ENCODE data around the gene DGLUCY. TPM values are rescaled to one million over a fixed set of nuclear protein-coding genes. Genes with fewer than 3 reads are reported as not detected.

Gene DGLUCY
- total and polyA plus RNA-seq, 4 donors, result 42.5 to 72.4 (median 51.1) TPM

GRCh38 chr14:91256661-91257060, 142.8 kb downstream of the DGLUCY start:
- DNase-seq (ENCODE audit: low read depth in 4 of 6, low spot score in 6 of 6), result peak in 2 of 6 donors; percentile 62 to 66
- Histone ChIP-seq H3K27me3 (ENCODE audit: control insufficient read depth, insufficient read depth, low read length) (no peaks in the 10 kb centered on the region), H3K9me3 (ENCODE audit: control insufficient read depth, insufficient read depth, low read length) (no peaks in the 10 kb centered on the region), H3K4me3 (ENCODE audit: low read depth, low read length) (no peak overlapping the region), H3K27ac (ENCODE audit: low read depth, low read length) (no peak overlapping the region), H3K36me3 (ENCODE audit: control insufficient read depth, insufficient read depth, low read length) (no peaks in the 10 kb centered on the region), H3K4me1 (ENCODE audit: control insufficient read depth, insufficient read depth, low read length) (peaks cover 41% of the 10 kb centered on the region)
- no CpG with 5 or more reads among the region's 1 CpG for WGBS (ENCODE audit: insufficient coverage)

GRCh38 chr14:91257328-91258010, 143.6 kb downstream of the DGLUCY start:
- 32% methylated on average over 5 of the region's 8 CpGs for WGBS (ENCODE audit: insufficient coverage)
- Histone ChIP-seq H3K9me3 (ENCODE audit: control insufficient read depth, insufficient read depth, low read length) (no peaks in the 10 kb centered on the region), H3K4me1 (ENCODE audit: control insufficient read depth, insufficient read depth, low read length) (peaks cover 41% of the 10 kb centered on the region), H3K4me3 (ENCODE audit: low read depth, low read length) (no peak overlapping the region), H3K27me3 (ENCODE audit: control insufficient read depth, insufficient read depth, low read length) (no peaks in the 10 kb centered on the region), H3K27ac (ENCODE audit: low read depth, low read length) (no peak overlapping the region), H3K36me3 (ENCODE audit: control insufficient read depth, insufficient read depth, low read length) (no peaks in the 10 kb centered on the region)
- peak in 2 of 6 donors; percentile 44 to 55 for DNase-seq (ENCODE audit: low read depth in 4 of 6, low spot score in 6 of 6)

GRCh38 chr14:91258011-91258618, 144.2 kb downstream of the DGLUCY start:
- no peak overlapping the region for H3K4me3 ChIP-seq (ENCODE audit: low read depth, low read length)
- no peaks in the 10 kb centered on the region for H3K27me3 ChIP-seq (ENCODE audit: control insufficient read depth, insufficient read depth, low read length)
- peaks cover 34% of the 10 kb centered on the region for H3K4me1 ChIP-seq (ENCODE audit: control insufficient read depth, insufficient read depth, low read length)
- H3K9me3 ChIP-seq (ENCODE audit: control insufficient read depth, insufficient read depth, low read length), result no peaks in the 10 kb centered on the region
- H3K27ac ChIP-seq (ENCODE audit: low read depth, low read length), result no peak overlapping the region
- WGBS (ENCODE audit: insufficient coverage), result 48% methylated on average over 16 of the region's 16 CpGs
- H3K36me3 ChIP-seq (ENCODE audit: control insufficient read depth, insufficient read depth, low read length), result no peaks in the 10 kb centered on the region
- peak in 2 of 6 donors; percentile 29 to 41 for DNase-seq (ENCODE audit: low read depth in 4 of 6, low spot score in 6 of 6)

DNA sequence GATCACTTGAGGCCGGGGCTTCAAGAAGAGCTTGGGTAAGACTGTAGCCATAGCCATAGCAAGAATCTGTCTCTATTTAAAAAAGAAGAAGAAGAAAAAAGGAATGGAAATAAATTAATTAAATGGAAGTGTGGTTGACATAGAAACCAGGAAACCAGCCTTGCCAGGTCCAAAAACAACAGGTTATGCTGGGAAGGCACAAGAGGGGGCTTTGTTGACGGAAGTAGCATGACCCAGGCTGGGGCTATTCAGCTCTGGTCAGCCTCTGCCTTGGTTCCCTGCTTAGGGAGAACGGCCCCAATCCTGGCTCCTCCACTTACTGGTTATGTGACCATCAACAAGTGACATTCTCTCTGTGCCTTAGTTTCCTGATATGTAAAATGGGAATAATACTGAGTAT, 145.0 kb downstream of the DGLUCY start:
- peaks cover 2% of the 10 kb centered on the region for H3K27me3 ChIP-seq (ENCODE audit: control insufficient read depth, insufficient read depth, low read length)
- H3K9me3 ChIP-seq (ENCODE audit: control insufficient read depth, insufficient read depth, low read length), result no peaks in the 10 kb centered on the region
- H3K4me3 ChIP-seq (ENCODE audit: low read depth, low read length), result no peak overlapping the region
- peaks cover 32% of the 10 kb centered on the region for H3K4me1 ChIP-seq (ENCODE audit: control insufficient read depth, insufficient read depth, low read length)
- WGBS (ENCODE audit: insufficient coverage), result 67% methylated on average over 1 of the region's 3 CpGs
- no peak for DNase-seq (ENCODE audit: low read depth in 4 of 6, low spot score in 6 of 6)
- no peaks in the 10 kb centered on the region for H3K36me3 ChIP-seq (ENCODE audit: control insufficient read depth, insufficient read depth, low read length)
- H3K27ac ChIP-seq (ENCODE audit: low read depth, low read length), result no peak overlapping the region

- no peak overlapping the region for H3K27ac ChIP-seq (ENCODE audit: low read depth, low read length)
- H3K4me3 ChIP-seq (ENCODE audit: low read depth, low read length), result no peak overlapping the region
- peaks cover 16% of the 10 kb centered on the region for H3K27me3 ChIP-seq (ENCODE audit: control insufficient read depth, insufficient read depth, low read length)
- no peak for DNase-seq (ENCODE audit: low read depth in 4 of 6, low spot score in 6 of 6)
- H3K4me1 ChIP-seq (ENCODE audit: control insufficient read depth, insufficient read depth, low read length), result peaks cover 33% of the 10 kb centered on the region
- H3K36me3 ChIP-seq (ENCODE audit: control insufficient read depth, insufficient read depth, low read length), result no peaks in the 10 kb centered on the region
- H3K9me3 ChIP-seq (ENCODE audit: control insufficient read depth, insufficient read depth, low read length), result no peaks in the 10 kb centered on the region
- WGBS (ENCODE audit: insufficient coverage), result 100% methylated on average over 4 of the region's 5 CpGs
Measured at GRCh38 chr14:91261115-91261514, 147.2 kb downstream of the DGLUCY start.

- Histone ChIP-seq H3K4me1 (ENCODE audit: control insufficient read depth, insufficient read depth, low read length) (peaks cover 26% of the 10 kb centered on the region), H3K9me3 (ENCODE audit: control insufficient read depth, insufficient read depth, low read length) (no peaks in the 10 kb centered on the region), H3K27me3 (ENCODE audit: control insufficient read depth, insufficient read depth, low read length) (peaks cover 18% of the 10 kb centered on the region), H3K36me3 (ENCODE audit: control insufficient read depth, insufficient read depth, low read length) (no peaks in the 10 kb centered on the region), H3K27ac (ENCODE audit: low read depth, low read length) (no peak overlapping the region), H3K4me3 (ENCODE audit: low read depth, low read length) (no peak overlapping the region)
- 93% methylated on average over 8 of the region's 11 CpGs for WGBS (ENCODE audit: insufficient coverage)
- no peak for DNase-seq (ENCODE audit: low read depth in 4 of 6, low spot score in 6 of 6)
Measured at GRCh38 chr14:91261986-91262549, 148.2 kb downstream of the DGLUCY start.

- no peak for DNase-seq (ENCODE audit: low read depth in 4 of 6, low spot score in 6 of 6)
- WGBS (ENCODE audit: insufficient coverage), result no CpG with 5 or more reads among the region's 2 CpGs
- no peaks in the 10 kb centered on the region for H3K9me3 ChIP-seq (ENCODE audit: control insufficient read depth, insufficient read depth, low read length)
- no peak overlapping the region for H3K4me3 ChIP-seq (ENCODE audit: low read depth, low read length)
- no peak overlapping the region for H3K27ac ChIP-seq (ENCODE audit: low read depth, low read length)
- H3K36me3 ChIP-seq (ENCODE audit: control insufficient read depth, insufficient read depth, low read length), result no peaks in the 10 kb centered on the region
- H3K27me3 ChIP-seq (ENCODE audit: control insufficient read depth, insufficient read depth, low read length), result peaks cover 18% of the 10 kb centered on the region
- peaks cover 15% of the 10 kb centered on the region for H3K4me1 ChIP-seq (ENCODE audit: control insufficient read depth, insufficient read depth, low read length)
Measured at GRCh38 chr14:91263329-91263728, 149.5 kb downstream of the DGLUCY start.

GRCh38 chr14:91264151-91265150, 150.6 kb downstream of the DGLUCY start:
- no peak for DNase-seq (ENCODE audit: low read depth in 4 of 6, low spot score in 6 of 6)
- Histone ChIP-seq H3K27me3 (ENCODE audit: control insufficient read depth, insufficient read depth, low read length) (peaks cover 18% of the 10 kb centered on the region), H3K9me3 (ENCODE audit: control insufficient read depth, insufficient read depth, low read length) (no peaks in the 10 kb centered on the region), H3K27ac (ENCODE audit: low read depth, low read length) (no peak overlapping the region), H3K4me1 (ENCODE audit: control insufficient read depth, insufficient read depth, low read length) (peaks cover 18% of the 10 kb centered on the region), H3K36me3 (ENCODE audit: control insufficient read depth, insufficient read depth, low read length) (no peaks in the 10 kb centered on the region), H3K4me3 (ENCODE audit: low read depth, low read length) (peak overlapping the region; percentile 12)
- WGBS (ENCODE audit: insufficient coverage), result 8% methylated on average over 66 of the region's 69 CpGs

- H3K27ac ChIP-seq (ENCODE audit: low read depth, low read length), result no peak overlapping the region
- peaks cover 27% of the 10 kb centered on the region for H3K4me1 ChIP-seq (ENCODE audit: control insufficient read depth, insufficient read depth, low read length)
- no peak for DNase-seq (ENCODE audit: low read depth in 4 of 6, low spot score in 6 of 6)
- WGBS (ENCODE audit: insufficient coverage), result 100% methylated on average over 2 of the region's 7 CpGs
- no peak overlapping the region for H3K4me3 ChIP-seq (ENCODE audit: low read depth, low read length)
- H3K9me3 ChIP-seq (ENCODE audit: control insufficient read depth, insufficient read depth, low read length), result no peaks in the 10 kb centered on the region
- H3K36me3 ChIP-seq (ENCODE audit: control insufficient read depth, insufficient read depth, low read length), result no peaks in the 10 kb centered on the region
- H3K27me3 ChIP-seq (ENCODE audit: control insufficient read depth, insufficient read depth, low read length), result peaks cover 18% of the 10 kb centered on the region
Measured at GRCh38 chr14:91265404-91265803, 151.5 kb downstream of the DGLUCY start.

All from spinal cord (tissue), 10 donors.